IPS-11a (cell line): ENCODE data around the gene ARHGEF3.
"Not testable (repeated sequence)": the region's sequence is repeated elsewhere in the genome, so short reads cannot be mapped to it uniquely, and the experiment has no call there.

ENCODE experiments used
- H3K4me3 ChIP-seq: one replicate; pipeline ENCODE4 v1.5.1; 2013; ENCODE audit warnings: low read depth, low read length, control low read depth

Gene ARHGEF3

GRCh38 chr3:56775838-56776555 is 25.8 kb downstream of the ARHGEF3 start:
- H3K4me3 ChIP-seq = no peak overlapping the region

- no peak overlapping the region for H3K4me3 ChIP-seq
Observed at GRCh38 chr3:56775445-56775837, 26.3 kb downstream of the ARHGEF3 start.

- H3K4me3 ChIP-seq = no peak overlapping the region
Observed at GRCh38 chr3:56773986-56774385, 27.8 kb downstream of the ARHGEF3 start.

GRCh38 chr3:56772952-56773938 is 28.5 kb downstream of the ARHGEF3 start:
- H3K4me3 ChIP-seq = no peak overlapping the region

- H3K4me3 ChIP-seq = no peak overlapping the region
Observed at GRCh38 chr3:56771376-56771775, 30.4 kb downstream of the ARHGEF3 start.

GRCh38 chr3:56769116-56769707 is 32.5 kb downstream of the ARHGEF3 start:
- H3K4me3 ChIP-seq = no peak overlapping the region

GRCh38 chr3:56764904-56765547 is 36.7 kb downstream of the ARHGEF3 start:
- H3K4me3 ChIP-seq = no peak overlapping the region

- no peak overlapping the region for H3K4me3 ChIP-seq
Observed at GRCh38 chr3:56764184-56764583, 37.6 kb downstream of the ARHGEF3 start.

GRCh38 chr3:56763233-56763632 is 38.5 kb downstream of the ARHGEF3 start:
- H3K4me3 ChIP-seq = no peak overlapping the region

GRCh38 chr3:56762718-56763117 is 39.0 kb downstream of the ARHGEF3 start:
- H3K4me3 ChIP-seq = no peak overlapping the region

- H3K4me3 ChIP-seq = no peak overlapping the region
Observed at GRCh38 chr3:56761887-56762651, 39.7 kb downstream of the ARHGEF3 start.

- H3K4me3 ChIP-seq = no peak overlapping the region
Observed at GRCh38 chr3:56761023-56761422, 40.7 kb downstream of the ARHGEF3 start.

GRCh38 chr3:56759532-56759931 is 42.2 kb downstream of the ARHGEF3 start:
- H3K4me3 ChIP-seq = no peak overlapping the region

GRCh38 chr3:56758539-56758981 is 43.2 kb downstream of the ARHGEF3 start:
- H3K4me3 ChIP-seq = no peak overlapping the region

- not testable (repeated sequence) for H3K4me3 ChIP-seq
Observed at GRCh38 chr3:56758042-56758441, 43.7 kb downstream of the ARHGEF3 start.

GRCh38 chr3:56754741-56755417 is 46.9 kb downstream of the ARHGEF3 start:
- no peak overlapping the region for H3K4me3 ChIP-seq

- H3K4me3 ChIP-seq = no peak overlapping the region
Observed at GRCh38 chr3:56753206-56753820, 48.4 kb downstream of the ARHGEF3 start.

GRCh38 chr3:56751056-56751707 is 50.6 kb downstream of the ARHGEF3 start:
- H3K4me3 ChIP-seq = no peak overlapping the region
